ENCODE measurements around the gene LRMDA.

Gene LRMDA

GRCh38 chr10:75643944-75644692 lies 212.7 kb downstream of the LRMDA start:
- no peaks in the 10 kb centered on the region for H3K9me3 ChIP-seq (replicated peaks in 1 of 11)
- no peaks in the 10 kb centered on the region for H3K27me3 ChIP-seq
- no peak overlapping the region for H3K4me3 ChIP-seq
- H3K27ac ChIP-seq, result no peak overlapping the region
- H3K4me2 ChIP-seq, result no peak overlapping the region
- no peaks in the 10 kb centered on the region for H3K36me3 ChIP-seq
- H3K9ac ChIP-seq, result no peak overlapping the region
- TF ChIP-seq Cebpa-rat (IDR thresholded peaks at IDR 0.05), result no peak
- peaks cover 0 to 16% (median 0%) of the 10 kb centered on the region in 10 experiments; a peak in 2 of 20 replicates for H3K4me1 ChIP-seq
- H4K20me1 ChIP-seq, result no peaks in the 10 kb centered on the region

- H3K4me3 ChIP-seq, result no peak overlapping the region
- H3K9me3 ChIP-seq (replicated peaks in 1 of 11), result no peaks in the 10 kb centered on the region
- H3K27ac ChIP-seq, result no peak overlapping the region
- H3K9ac ChIP-seq, result no peak overlapping the region
- no peak for TF ChIP-seq Cebpa-rat (IDR thresholded peaks at IDR 0.05)
- H4K20me1 ChIP-seq, result no peaks in the 10 kb centered on the region
- H3K4me2 ChIP-seq, result no peak overlapping the region
- no peaks in the 10 kb centered on the region for H3K27me3 ChIP-seq
- peaks cover 0 to 27% (median 0%) of the 10 kb centered on the region in 10 experiments; a peak in 3 of 20 replicates for H3K4me1 ChIP-seq
- no peaks in the 10 kb centered on the region for H3K36me3 ChIP-seq
These were observed 214.3 kb downstream of the LRMDA start for GRCh38 chr10:75645704-75646103.

GRCh38 chr10:75646218-75646915 lies 214.9 kb downstream of the LRMDA start:
- Histone ChIP-seq H3K27ac (no peak overlapping the region), H3K9ac (no peak overlapping the region), H3K36me3 (no peaks in the 10 kb centered on the region), H3K27me3 (no peaks in the 10 kb centered on the region), H4K20me1 (no peaks in the 10 kb centered on the region), H3K9me3 (replicated peaks in 1 of 11) (no peaks in the 10 kb centered on the region), H3K4me2 (no peak overlapping the region), H3K4me1 (peaks cover 0 to 31% (median 0%) of the 10 kb centered on the region in 10 experiments; a peak in 3 of 20 replicates), H3K4me3 (no peak overlapping the region)
- no peak for TF ChIP-seq Cebpa-rat (IDR thresholded peaks at IDR 0.05)

- H3K4me1 ChIP-seq, result peaks cover 0 to 33% (median 0%) of the 10 kb centered on the region in 10 experiments; a peak in 3 of 20 replicates
- H3K4me2 ChIP-seq, result no peak overlapping the region
- H3K36me3 ChIP-seq, result no peaks in the 10 kb centered on the region
- H3K9me3 ChIP-seq (replicated peaks in 1 of 11), result no peaks in the 10 kb centered on the region
- no peaks in the 10 kb centered on the region for H3K27me3 ChIP-seq
- no peak overlapping the region for H3K27ac ChIP-seq
- no peak for TF ChIP-seq Cebpa-rat (IDR thresholded peaks at IDR 0.05)
- no peak overlapping the region for H3K9ac ChIP-seq
- H3K4me3 ChIP-seq, result no peak overlapping the region
- no peaks in the 10 kb centered on the region for H4K20me1 ChIP-seq
These were observed 215.5 kb downstream of the LRMDA start for GRCh38 chr10:75646916-75647315.

DNA sequence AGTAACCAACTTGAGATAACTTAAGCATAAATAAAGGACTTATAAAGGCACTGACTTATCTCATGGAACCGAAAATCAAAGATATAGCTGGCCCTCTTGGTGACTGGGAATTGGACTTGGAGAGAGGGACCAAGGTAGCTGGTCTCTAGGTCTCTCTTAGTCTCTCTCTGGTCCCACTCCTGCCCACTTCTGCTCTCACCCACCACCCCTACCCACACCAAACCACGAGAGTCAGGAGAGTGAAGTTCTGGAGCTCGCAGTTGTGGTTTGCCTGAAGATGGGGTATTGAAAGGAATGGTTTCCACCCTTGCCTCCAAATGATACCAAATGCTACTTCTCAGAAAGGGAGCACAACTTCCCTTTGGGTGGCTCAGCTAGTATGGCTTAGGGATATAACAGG lies 216.3 kb downstream of the LRMDA start:
- H3K4me2 ChIP-seq, result peak overlapping the region in 1 of 11 experiments; percentile 8; a peak in 1 of 22 replicates
- H3K27ac ChIP-seq, result no peak overlapping the region
- H3K36me3 ChIP-seq, result no peaks in the 10 kb centered on the region
- no peaks in the 10 kb centered on the region for H3K27me3 ChIP-seq
- TF ChIP-seq Cebpa-rat (IDR thresholded peaks at IDR 0.05), result no peak
- H3K9ac ChIP-seq, result no peak overlapping the region
- H4K20me1 ChIP-seq, result no peaks in the 10 kb centered on the region
- no peak overlapping the region for H3K4me3 ChIP-seq
- H3K4me1 ChIP-seq, result peaks cover 0 to 33% (median 0%) of the 10 kb centered on the region in 10 experiments; a peak in 3 of 20 replicates
- no peaks in the 10 kb centered on the region for H3K9me3 ChIP-seq (replicated peaks in 1 of 11)

DNA sequence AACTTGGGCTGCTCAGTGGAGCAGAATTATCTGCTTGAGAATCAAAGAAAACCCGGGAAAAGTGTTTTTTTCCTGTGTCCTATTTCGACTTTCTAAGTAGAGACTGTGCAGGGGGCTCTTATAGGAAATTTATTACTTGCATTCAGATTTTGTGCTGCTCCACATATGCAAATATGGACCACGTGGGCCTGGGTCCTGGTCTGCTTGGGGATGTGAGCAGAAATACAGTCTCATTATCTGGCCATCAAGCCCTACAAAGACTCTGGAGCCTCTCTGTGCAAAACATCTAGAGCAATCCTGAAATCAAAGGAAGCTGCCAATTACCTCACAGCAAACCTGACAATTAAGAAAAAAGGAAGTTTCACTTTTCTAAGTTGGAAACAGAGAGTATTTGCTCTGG lies 216.9 kb downstream of the LRMDA start:
- H4K20me1 ChIP-seq, result no peaks in the 10 kb centered on the region
- no peak overlapping the region for H3K4me3 ChIP-seq
- TF ChIP-seq Cebpa-rat (IDR thresholded peaks at IDR 0.05), result no peak
- no peaks in the 10 kb centered on the region for H3K36me3 ChIP-seq
- H3K9me3 ChIP-seq (replicated peaks in 1 of 11), result no peaks in the 10 kb centered on the region
- H3K4me2 ChIP-seq, result peak overlapping the region in 1 of 11 experiments; percentile 8; a peak in 1 of 22 replicates
- H3K4me1 ChIP-seq, result peaks cover 0 to 33% (median 0%) of the 10 kb centered on the region in 10 experiments; a peak in 3 of 20 replicates
- H3K27ac ChIP-seq, result no peak overlapping the region
- no peaks in the 10 kb centered on the region for H3K27me3 ChIP-seq
- H3K9ac ChIP-seq, result no peak overlapping the region

GRCh38 chr10:75648854-75649253 lies 217.4 kb downstream of the LRMDA start:
- Histone ChIP-seq H3K27me3 (no peaks in the 10 kb centered on the region), H3K9me3 (replicated peaks in 1 of 11) (no peaks in the 10 kb centered on the region), H3K27ac (no peak overlapping the region), H3K9ac (no peak overlapping the region), H3K4me3 (no peak overlapping the region), H3K36me3 (no peaks in the 10 kb centered on the region), H4K20me1 (no peaks in the 10 kb centered on the region), H3K4me2 (peak overlapping the region in 2 of 11 experiments; percentile 7 to 15; a peak in 1 of 22 replicates), H3K4me1 (peaks cover 0 to 33% (median 0%) of the 10 kb centered on the region in 10 experiments; a peak in 3 of 20 replicates)
- peak in 3 of 11 experiments; percentile 20 to 43 (median 34); a peak in 3 of 22 replicates for TF ChIP-seq Cebpa-rat (IDR thresholded peaks at IDR 0.05)

GRCh38 chr10:75649466-75649865 lies 218.0 kb downstream of the LRMDA start:
- Histone ChIP-seq H3K4me3 (no peak overlapping the region), H3K27ac (no peak overlapping the region), H3K9ac (no peak overlapping the region), H3K4me1 (peaks cover 0 to 33% (median 0%) of the 10 kb centered on the region in 10 experiments; a peak in 3 of 20 replicates), H4K20me1 (no peaks in the 10 kb centered on the region), H3K36me3 (no peaks in the 10 kb centered on the region), H3K4me2 (peak overlapping the region in 2 of 11 experiments; percentile 7 to 15; a peak in 2 of 22 replicates), H3K27me3 (no peaks in the 10 kb centered on the region), H3K9me3 (replicated peaks in 1 of 11) (no peaks in the 10 kb centered on the region)
- no peak for TF ChIP-seq Cebpa-rat (IDR thresholded peaks at IDR 0.05)

DNA sequence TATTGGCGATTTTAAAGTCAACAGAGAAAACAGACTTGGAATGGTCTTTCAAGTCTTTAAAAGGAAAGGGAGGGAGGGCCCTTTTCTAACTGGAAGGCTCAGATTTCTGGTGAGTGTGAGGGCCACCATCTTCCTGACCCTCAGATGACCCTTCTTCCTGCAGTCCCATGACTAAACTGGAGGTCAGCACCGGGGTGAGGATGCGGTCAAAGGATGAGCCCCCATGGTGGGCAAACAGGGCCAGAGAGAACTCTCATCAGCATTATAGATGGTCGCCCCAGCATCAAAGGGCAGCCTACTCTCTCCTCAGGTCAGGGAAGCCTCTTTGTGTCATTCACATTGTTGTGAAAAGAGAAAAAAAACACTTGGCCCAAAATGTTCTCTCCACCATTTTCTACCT lies 219.2 kb downstream of the LRMDA start:
- TF ChIP-seq Cebpa-rat (IDR thresholded peaks at IDR 0.05), result no peak
- no peaks in the 10 kb centered on the region for H3K27me3 ChIP-seq
- no peaks in the 10 kb centered on the region for H3K36me3 ChIP-seq
- H4K20me1 ChIP-seq, result no peaks in the 10 kb centered on the region
- H3K4me1 ChIP-seq, result peaks cover 0 to 33% (median 0%) of the 10 kb centered on the region in 10 experiments; a peak in 3 of 20 replicates
- no peak overlapping the region for H3K27ac ChIP-seq
- no peak overlapping the region for H3K4me2 ChIP-seq
- no peaks in the 10 kb centered on the region for H3K9me3 ChIP-seq (replicated peaks in 1 of 11)
- H3K9ac ChIP-seq, result no peak overlapping the region
- H3K4me3 ChIP-seq, result no peak overlapping the region

Data from BLaER1 treated with 17β-estradiol and CSF1 and Interleukin-3, amounts not matched to agents 10 nM and 100 nM (cell line).